ENCODE measurements around the gene SCARF2.

DNA sequence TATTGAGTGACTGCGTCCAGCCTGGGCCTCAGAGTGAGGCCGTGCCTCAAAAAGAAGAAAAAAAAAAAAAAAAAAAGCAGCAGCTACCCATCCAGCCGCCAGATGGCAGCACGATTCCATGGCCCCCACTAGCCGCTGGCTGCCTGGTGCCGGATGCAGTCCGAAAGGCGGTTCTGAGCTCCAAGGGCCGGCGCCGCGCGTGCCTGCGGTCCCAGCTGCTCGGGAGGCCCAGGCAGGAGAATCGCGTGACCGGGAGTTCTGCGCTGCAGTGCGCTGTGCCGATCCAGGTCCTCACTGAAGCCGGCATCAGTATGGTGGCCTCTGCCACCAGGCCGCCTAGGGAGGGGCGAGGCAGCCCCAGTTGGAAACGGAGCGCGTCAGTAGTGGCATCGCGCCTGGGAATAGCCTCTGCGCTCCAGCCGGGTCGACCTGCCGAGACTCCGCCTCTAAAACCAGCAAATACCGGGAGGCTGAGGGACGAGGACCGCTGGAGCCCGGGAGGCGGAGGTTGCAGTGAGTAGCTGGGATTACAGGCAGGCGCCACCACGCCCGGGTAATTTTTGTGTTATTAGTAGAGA is 19.3 kb downstream of the SCARF2 start:
- TF ChIP-seq EZH2 (IDR thresholded peaks at IDR 0.05; ENCODE audit: borderline replicate concordance, insufficient read depth, low read depth, low read length, poor library complexity, severe bottlenecking) = no peak
- TF ChIP-seq, protein P1, sequence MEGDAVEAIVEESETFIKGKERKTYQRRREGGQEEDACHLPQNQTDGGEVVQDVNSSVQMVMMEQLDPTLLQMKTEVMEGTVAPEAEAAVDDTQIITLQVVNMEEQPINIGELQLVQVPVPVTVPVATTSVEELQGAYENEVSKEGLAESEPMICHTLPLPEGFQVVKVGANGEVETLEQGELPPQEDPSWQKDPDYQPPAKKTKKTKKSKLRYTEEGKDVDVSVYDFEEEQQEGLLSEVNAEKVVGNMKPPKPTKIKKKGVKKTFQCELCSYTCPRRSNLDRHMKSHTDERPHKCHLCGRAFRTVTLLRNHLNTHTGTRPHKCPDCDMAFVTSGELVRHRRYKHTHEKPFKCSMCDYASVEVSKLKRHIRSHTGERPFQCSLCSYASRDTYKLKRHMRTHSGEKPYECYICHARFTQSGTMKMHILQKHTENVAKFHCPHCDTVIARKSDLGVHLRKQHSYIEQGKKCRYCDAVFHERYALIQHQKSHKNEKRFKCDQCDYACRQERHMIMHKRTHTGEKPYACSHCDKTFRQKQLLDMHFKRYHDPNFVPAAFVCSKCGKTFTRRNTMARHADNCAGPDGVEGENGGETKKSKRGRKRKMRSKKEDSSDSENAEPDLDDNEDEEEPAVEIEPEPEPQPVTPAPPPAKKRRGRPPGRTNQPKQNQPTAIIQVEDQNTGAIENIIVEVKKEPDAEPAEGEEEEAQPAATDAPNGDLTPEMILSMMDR (IDR thresholded peaks at IDR 0.05) = peak; percentile 86

All from B cell (primary cell).